NCI-H82 treated with DMSO at 0.1 percent for 48 hours (cell line): ENCODE measurements around the gene CDC25B.
A peak's percentile ranks its signal among the peaks of the same experiment; 100 is the strongest.

ENCODE experiments used
- DNase-seq: peaks from one replicate; lab custom pipeline; 2025; ENCODE audit not compliant: unreplicated experiment; lab: John Stamatoyannopoulos, UW

Gene CDC25B

DNA sequence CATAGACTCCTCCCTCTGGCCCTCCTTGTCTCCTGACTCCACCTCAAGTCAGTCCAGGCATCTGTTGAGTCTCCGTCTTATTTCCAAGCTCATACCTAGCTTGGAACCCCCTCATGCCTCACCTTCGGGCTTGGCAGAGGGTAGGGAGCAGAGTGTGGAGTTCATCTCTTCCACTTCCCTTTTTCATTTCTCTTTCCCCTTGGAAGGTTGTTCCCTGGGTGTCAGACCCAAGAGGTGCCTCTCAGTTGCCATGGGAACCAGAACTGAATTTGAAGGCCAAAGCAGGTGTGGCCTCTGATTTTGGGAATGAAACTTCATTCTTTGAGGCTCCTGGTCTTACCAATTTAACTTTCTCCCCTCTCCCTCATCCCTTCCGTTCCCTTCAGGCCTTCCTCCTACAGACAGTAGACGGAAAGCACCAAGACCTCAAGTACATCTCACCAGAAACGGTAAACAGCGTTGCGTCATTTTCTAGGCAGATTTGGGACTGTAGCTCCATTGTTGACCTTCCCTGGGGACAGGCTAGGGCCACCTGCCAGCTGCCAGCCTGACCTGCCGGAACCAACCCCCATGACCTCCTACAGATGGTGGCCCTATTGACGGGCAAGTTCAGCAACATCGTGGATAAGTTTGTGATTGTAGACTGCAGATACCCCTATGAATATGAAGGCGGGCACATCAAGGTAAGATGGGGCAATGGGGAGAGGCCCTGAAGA, 6.6 kb downstream of the CDC25B start:
- DNase-seq, result no peak

DNA sequence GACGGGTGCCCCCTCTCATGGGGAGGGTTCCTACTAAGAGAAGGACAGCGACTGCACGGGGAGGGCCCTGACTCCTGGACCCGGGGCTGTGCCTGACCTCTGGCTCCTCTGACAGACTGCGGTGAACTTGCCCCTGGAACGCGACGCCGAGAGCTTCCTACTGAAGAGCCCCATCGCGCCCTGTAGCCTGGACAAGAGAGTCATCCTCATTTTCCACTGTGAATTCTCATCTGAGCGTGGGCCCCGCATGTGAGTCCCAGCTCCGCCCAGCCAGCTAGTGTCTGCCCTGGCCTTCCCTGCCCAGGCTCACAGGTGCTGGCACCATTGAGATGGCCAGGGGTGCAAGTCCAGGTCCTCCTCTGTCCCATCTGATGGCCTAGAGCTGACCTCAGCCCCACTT, 7.2 kb downstream of the CDC25B start:
- no peak for DNase-seq

DNA sequence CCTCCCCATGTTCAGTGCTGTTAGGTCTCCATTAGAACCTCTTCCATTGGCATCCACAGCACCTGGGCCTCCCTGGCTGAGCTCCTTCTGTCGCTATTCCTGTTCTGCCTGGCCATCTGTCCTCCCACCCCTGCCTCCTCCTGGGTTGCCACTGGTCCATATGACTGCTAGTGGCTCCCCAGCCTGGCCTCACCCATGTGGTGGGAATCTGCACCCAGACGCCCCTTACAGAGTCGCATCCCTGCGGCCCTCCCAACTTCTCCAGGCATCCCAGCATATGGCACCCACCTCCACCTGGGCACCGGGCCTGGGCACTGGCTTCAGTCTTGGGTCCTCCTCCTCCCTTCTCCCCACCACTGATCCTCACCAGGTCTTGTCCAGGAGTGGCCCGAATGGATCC, 7.7 kb downstream of the CDC25B start:
- no peak for DNase-seq

DNA sequence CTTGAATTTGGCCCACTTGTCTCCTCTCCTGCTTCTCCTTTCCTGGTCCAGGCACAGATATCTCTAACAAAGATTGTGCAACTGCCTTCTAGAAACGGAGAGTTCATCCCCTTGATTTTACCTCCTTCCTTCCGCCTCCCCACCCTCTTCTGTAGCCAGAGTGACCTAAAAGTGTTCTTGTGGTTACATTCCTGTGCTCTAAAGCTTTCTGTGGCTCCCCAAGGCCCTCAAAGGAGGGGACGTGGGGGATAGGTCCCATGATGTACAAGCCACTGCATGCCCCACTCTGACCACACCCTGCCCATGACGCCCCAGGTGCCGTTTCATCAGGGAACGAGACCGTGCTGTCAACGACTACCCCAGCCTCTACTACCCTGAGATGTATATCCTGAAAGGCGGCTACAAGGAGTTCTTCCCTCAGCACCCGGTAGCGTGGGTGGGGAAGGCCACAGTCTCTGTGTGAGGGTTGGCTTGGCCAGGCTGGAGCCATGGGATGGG, 8.2 kb downstream of the CDC25B start:
- DNase-seq, result no peak

DNA sequence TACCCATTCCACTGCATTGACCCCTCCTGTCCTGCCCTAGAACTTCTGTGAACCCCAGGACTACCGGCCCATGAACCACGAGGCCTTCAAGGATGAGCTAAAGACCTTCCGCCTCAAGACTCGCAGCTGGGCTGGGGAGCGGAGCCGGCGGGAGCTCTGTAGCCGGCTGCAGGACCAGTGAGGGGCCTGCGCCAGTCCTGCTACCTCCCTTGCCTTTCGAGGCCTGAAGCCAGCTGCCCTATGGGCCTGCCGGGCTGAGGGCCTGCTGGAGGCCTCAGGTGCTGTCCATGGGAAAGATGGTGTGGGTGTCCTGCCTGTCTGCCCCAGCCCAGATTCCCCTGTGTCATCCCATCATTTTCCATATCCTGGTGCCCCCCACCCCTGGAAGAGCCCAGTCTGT, 8.7 kb downstream of the CDC25B start:
- no peak for DNase-seq

DNA sequence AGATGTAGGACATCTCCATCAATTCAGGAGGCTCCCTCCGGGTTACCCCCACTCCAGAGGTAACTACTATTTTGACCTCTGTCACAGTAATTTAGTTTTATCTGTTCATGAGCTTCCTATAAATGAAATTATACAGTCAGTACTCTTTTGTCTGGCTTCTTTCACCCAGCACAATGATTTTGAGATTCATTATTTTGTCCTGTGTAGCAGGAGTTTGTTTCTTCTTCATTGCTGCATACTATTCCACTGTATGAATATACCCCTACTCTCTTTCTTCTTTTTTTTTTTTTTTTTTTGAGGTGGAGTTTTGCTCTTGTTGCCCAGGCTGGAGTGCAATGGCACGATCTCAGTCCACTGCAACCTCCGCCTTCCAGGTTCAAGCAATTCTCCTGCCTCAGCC, 12.4 kb downstream of the CDC25B start:
- DNase-seq, result no peak

DNA sequence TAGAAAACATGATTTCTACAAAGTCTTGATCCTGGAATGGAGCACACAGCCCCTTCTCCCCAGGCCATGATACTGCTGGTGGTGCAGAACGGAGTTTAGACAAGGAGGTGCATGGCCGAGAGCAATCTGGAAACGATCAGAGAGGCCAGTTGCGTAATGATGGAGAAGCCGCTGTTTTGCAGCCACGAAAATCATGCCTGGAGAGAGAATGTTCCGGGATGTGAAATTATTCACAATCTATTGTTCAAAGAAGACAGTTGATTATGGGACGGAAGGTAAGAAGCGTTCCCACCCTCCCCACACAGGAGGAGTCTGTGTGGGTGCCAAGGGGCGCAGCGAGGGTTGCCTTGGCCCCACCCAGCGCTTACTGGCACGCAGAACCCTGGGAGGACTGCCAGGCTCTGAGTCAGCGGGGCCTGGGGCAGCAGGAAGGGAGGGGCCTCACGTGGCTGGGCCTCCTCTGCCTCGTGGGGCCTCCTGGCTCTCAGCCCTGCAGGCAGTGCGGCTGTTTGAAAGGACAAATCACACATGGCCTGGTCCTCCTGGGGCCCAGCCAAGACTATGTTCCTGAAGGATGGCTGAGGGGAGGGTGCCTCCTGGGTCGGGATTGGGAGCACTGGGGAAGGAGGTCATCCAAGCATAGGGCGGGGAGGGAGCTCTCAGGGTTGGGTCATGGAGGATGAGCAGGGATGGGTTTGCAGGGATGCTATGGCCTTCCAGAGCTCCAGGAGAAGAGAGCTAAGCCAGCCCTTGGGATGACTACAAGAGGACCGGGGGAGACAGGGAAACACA, 15.6 kb downstream of the CDC25B start:
- DNase-seq, result no peak

DNA sequence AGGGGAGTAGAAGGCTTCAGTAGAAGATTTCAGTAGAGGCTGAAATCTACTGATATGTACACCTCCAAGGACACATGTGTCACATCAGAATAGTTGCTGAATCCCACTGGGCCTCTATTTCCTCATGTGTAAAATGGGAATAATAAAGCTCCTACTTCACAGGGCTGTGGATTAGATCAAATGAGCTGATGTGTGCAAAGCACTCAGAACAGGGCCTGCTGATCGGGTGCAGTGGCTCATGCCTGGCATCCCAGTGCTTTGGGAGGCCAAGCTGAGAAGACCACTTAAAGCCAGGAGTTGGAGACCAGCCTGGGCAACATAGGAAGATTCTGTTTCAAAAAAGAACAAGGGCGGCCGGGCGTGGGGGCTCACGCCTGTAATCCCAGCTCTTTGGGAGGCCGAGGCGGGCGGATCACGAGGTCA, 16.2 kb downstream of the CDC25B start:
- no peak for DNase-seq

DNA sequence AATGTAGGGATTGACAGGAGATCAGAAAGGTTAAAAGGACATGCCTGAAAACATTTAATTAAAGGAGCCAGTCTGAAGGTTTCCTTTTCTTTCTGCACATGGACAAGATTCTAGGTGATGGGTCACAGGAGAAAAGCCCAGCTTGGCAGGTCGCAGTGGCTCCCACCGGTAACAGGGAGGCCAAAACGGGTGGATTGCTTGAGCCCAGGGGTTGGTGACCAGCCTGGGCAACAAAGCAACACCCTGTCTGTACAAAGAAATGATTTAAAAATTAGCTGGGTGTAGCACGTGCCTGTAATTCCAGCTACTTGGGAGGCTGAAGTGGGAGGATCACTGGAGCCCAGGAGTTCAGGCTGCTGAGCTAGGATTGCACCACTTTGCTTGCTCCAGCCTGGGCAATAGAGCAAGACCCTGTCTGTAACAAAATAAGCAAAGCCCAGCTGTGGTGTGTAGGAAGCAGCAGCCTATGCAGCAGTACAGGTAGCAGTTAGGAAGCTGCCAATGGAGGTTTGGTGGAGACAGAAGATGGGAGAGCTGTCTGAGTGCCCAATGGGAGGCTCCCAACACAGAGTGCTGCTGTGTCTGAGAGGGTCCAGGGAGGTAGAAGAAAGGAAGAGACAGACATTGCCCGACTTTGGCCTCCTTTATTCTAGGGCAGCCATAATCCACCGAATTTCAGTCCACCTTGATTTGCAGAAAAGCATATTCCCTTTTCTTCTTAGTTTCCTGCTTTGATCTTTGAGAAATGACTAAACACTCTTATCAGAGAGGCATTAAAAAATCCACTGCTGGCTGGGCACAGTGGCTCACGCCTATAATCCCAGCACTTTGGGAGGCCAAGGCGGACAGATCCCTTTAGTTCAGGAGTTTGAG, 17.1 kb downstream of the CDC25B start:
- no peak for DNase-seq

DNA sequence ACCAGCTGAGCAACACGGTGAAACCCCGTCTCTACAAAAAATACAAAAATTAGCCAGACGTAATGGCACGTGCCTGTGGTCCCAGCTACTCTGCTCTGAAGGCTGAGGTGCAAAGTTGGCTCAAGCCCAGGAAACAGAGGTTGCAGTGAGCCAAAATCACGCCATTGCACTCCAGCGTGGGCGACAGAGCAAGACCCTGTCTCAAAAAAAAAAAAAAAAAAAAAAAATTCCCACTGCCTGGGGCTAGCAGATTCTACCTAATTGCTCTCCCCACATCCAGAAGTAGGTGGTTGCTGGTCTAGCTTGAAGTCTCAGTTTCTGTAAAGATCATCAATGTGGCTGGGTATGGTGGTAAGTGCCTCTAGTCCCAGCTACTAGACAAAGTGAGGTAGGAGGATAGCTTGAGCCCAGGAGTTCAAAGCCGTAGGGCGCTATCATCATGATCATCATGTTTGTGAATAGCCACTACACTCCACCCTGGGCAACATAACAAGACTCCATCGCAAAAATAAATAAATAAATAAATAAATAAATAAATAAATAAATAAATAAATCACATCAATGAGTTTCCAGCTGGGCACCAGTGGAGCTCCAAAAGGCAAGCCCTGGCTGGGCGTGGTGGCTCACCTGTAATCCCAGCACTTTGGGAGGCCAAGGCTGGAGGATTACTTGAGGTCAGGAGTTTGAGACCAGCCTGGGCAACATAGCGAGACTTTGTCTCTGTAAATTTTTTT, 17.9 kb downstream of the CDC25B start:
- no peak for DNase-seq

DNA sequence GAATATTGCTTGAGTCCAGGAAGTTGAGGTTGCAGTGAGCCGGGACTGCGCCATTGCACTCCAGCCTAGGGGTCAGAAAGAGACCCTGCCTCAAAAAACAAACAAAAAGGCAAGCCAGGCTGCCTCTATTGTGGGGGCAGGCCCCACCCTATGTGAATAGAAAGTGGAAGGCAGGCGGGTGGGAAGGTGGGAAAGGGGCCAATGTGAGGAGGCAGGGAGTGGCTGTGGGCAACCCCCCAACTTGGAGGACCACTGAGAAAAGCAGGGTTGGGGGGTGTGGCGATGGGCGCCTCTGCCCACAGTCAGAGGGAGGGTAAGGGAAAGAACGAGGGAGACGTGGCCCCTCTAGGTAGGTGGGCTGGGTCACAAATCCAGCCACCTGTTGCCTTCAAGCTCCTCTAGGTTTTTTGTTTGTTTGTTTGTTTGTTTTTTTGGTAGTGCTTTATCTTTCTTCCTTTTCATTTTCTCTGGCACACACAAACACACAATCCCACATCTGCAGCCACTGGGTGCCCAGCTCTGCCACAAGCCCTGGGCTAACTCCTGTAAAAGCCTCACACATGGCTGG, 18.9 kb downstream of the CDC25B start:
- DNase-seq, result no peak

DNA sequence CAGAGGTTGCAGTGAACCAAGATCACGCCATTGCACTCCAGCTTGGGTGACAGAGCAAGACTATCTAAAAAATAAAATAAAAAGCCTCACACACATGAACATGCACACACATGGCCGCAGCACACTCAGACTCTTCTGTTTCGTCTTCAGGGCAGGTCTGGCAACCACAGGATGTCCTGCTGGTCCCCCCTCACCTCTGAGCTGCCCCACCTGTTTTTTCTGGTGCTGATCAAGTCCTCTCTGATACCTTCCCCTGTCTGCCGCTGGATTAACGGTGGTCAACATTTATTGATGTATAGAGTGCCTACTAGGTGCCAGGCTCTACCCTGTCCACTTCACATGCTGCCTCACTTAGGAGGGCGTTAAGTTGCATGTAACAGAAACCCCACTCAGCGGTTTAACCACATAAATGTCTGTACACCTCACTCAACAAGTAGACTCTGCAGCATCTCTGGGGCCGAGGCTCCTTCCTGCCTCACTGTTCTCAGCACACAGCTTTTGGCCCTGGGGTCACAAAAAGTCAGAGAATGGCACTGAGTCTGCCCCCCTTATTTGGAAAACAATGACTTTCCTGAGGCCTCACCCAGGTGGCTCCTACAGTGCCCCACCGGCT, 19.7 kb downstream of the CDC25B start:
- DNase-seq, result no peak

DNA sequence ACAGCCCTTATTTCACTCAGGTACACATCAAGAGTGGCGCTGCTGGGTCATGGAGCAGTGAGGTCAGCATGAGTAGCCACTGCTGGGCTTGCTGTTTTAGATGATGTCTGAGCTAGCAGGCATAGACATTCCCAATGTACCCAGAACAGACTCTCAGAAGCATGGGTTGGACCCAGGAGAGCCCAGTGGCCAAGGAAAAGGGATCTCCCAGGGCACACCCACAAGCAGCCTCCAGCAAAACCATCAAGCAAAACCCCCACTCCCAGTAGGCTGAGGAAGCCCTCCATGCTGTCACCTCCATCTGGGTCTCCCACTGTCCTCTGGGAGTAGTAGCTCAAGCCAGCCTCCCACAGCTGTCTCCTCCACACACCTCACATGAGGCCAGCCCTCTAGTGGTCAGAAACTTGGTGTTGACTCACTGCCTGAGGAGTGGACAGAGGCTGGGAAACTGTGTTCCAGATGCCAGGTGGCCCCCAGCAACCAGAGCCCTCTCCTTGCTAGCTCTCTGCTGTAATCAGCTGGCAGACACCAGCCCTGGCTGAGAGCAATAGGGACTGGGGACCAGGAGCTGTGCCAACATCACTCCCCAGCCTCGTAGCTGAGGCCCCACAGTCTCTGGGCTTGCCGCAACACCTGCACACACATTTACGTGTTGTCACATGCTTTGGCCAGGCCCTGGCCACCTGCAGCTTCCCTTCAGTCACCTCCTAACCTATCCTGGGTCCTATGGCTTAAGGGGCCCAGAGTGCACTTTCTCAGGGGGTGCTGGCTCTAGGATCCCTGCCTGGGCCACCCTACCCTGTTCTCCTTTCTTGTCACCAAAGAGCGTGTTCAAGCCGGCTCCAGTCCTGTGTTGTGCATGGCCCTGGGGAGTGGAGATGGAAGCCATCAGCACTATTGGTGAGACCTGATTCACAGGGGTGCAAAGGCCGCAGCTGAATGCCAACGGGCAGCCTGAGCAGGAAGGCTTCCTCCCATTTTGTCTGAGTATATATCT, 22.3 kb downstream of the CDC25B start:
- peak; percentile 60 for DNase-seq

DNA sequence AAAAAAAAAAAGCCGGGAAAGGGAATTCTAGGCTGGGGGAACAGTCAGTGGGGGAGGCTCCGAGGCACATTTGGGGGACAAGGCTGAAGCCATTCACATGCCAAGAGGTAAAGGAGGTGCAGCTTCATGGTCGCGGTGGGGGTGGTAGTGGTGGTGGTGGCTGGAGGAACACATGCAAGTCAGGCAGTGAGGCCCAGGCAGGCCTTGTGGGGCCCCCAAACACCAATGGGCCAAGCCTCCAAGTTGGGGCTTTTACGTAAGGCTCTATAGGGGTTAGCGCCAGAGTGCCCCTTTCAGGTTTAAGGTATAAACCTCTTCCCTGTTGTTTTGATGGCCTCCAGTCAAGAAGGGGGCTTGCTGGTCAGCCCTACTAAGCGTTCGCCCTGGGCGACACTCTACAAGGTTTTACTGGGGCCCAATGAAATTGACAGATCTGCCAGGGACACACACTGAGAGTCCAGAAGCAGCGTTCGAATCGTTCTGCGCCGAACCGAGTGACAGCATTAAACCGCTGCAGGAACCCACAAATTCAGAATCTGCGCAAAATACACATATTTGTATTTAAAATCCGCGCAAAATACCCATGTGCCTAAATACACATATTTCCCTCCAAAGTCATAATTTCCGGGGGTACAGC, 23.4 kb downstream of the CDC25B start:
- DNase-seq, result no peak

DNA sequence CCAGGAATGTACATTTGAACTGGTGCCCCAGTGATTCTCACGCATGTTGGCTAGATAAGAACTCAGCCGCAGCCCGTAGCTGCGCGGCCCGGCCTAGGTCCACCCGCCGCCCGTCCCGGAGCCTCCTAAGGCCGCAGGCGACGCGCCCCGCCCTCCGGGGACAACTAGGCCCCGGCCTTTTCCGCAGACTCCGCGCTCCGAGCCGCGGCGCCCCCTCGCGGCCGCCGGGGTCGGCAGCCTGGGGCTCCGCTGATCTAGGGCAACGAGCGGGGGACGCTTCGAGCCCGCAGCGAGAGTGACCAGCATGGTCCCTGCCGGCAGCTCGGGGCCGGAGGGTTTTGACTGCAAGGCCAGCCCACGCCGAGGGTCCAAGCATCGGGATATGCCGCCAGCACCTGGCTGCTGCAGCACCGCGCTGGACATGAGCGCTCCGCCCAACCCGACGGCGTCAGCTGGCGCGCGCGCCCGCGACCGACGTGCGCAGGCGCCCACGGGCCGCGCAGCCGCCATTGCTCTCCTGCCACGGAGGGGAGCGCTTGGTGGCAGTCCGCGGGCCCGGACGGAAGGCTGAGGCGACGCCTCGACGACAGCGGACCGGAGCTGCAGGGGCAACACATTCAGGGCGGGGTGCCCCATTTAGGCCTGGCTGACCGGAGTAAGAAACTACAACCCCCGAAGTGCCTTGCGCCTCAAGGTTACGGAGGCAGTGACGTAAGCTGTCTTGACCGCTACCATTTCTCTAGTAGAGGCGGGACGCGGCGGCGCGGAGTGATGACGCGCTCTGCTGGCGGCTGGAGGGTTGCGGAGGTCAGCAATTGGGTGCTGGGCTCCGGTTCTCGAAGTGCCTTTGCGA, 24.2 kb downstream of the CDC25B start, which contains the start of gene AP5S1:
TSS of gene AP5S1 (plus strand) at position 500 of the 853 bp plus-strand sequence. CDS start 1,571 bp downstream, outside the sequence.
- peak; percentile 80 for DNase-seq

DNA sequence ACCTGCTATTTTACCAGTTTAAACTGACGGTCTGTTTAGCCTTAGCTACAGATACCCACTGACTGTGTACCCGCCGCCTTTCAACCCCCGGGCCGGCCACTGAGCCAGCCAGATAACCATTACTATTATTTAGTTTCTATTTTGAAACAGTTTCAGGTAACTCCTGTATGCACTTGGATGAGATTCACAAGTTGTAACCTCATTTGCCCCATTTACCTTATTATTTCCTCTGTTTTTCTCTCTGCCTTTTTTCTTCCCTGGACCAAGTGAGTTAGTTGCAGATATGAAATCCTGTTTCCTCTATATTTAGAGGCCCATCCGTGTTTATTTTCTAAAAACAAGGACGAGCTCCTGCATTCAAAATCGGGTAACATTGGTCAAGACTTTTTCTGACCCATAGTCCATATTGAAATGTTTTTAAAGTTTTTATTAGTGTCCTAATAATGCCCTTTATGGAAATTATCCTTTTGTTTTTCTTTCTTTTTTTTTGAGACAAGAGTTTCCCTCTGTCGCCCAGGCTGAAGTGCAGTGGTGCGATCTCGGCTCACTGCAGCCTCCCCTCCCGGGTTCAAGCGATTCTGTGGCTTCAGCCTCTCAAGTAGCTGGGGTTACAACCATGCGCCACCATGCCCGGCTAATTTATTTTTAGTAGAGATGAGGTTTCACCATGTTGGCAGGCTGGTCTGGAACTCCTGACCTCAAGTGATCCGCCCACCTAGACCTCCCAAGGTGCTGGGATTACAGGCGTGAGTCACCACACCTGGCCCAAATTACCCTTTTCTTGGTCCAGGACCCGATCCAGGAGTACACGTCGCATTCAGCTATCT, 25.0 kb downstream of the CDC25B start:
- DNase-seq, result no peak
